IMR-90 (cell line): ENCODE results near the gene MR1. TPM values are rescaled to one million over a fixed set of nuclear protein-coding genes. Genes with fewer than 3 reads are reported as not detected.

Source experiments
- ATAC-seq: fragments of 200-7000 bp; cut with Tn5 transposase; 2 replicates; pipeline ENCODE4 v1.9.1; 2020; ENCODE audit warnings: low read depth, mild to moderate bottlenecking, moderate library complexity
- BruUV-seq: library from RNA; stranded (reverse); fragments of 400-500 nt; replicated peaks from 2 replicates; lab custom pipeline; 2021; lab: Mats Ljungman, UMichigan
- CTCF ChIA-PET: fragments of 300-600 bp; formaldehyde crosslinking; extraction: SDS; loops from one replicate; lab custom pipeline; 2021; ENCODE audit warnings: antibody characterized with exemption; lab: Yijun Ruan, JAX
- POLR2A ChIA-PET: fragments of 300-600 bp; sonication (Branson Sonifier 250); formaldehyde crosslinking; loops from one replicate; lab custom pipeline; 2022; ENCODE audit warnings: antibody characterized with exemption; ENCODE audit not compliant: unreplicated experiment; lab: Charles Lee
- DNase-seq: peaks from one replicate; pipeline ENCODE4 v3.0.0; 2013
- H2AFZ ChIP-seq: replicated peaks from 2 replicates; pipeline ENCODE3; 2013; ENCODE audit warnings: low read length, mild to moderate bottlenecking; ENCODE audit not compliant: poor library complexity
- H2AK5ac ChIP-seq: 2 replicates; pipeline ENCODE4 v1.6.1; 2013; ENCODE audit warnings: low read depth, low read length, inconsistent platforms
- H2AK9ac ChIP-seq: replicated peaks from 2 replicates; pipeline ENCODE3; 2013; ENCODE audit warnings: mild to moderate bottlenecking, low read depth, low read length, moderate library complexity; ENCODE audit not compliant: poor library complexity
- H2BK120ac ChIP-seq: 2 replicates; pipeline ENCODE4 v1.6.1; 2013; ENCODE audit warnings: low read depth, low read length, inconsistent platforms
- H2BK15ac ChIP-seq: 3 replicates; pipeline ENCODE4 v1.6.1; 2013; ENCODE audit warnings: low read depth, low read length, inconsistent platforms
- H2BK20ac ChIP-seq: 2 replicates; pipeline ENCODE4 v1.6.1; 2013; ENCODE audit warnings: low read depth, mild to moderate bottlenecking, inconsistent platforms, low read length, moderate library complexity
- H2BK5ac ChIP-seq: 2 replicates; pipeline ENCODE4 v1.6.1; 2013; ENCODE audit warnings: mild to moderate bottlenecking, low read depth, low read length, inconsistent platforms; ENCODE audit not compliant: poor library complexity, severe bottlenecking
- H3K14ac ChIP-seq: replicated peaks from 2 replicates; pipeline ENCODE4 v1.6.1; 2013; ENCODE audit warnings: low read depth, low read length, inconsistent platforms
- H3K18ac ChIP-seq: 2 replicates; pipeline ENCODE4 v1.6.1; 2013; ENCODE audit warnings: low read depth, low read length, control low read depth
- H3K23ac ChIP-seq: 2 replicates; pipeline ENCODE4 v1.6.1; 2013; ENCODE audit warnings: low read depth, low read length, inconsistent platforms
- H3K27ac ChIP-seq: 2 replicates; pipeline ENCODE4 v1.5.1; 2013; ENCODE audit warnings: mild to moderate bottlenecking, control low read depth, low read length; ENCODE audit not compliant: insufficient read depth
- H3K27me3 ChIP-seq: 2 replicates; pipeline ENCODE4 v1.6.1; 2013; ENCODE audit warnings: low read length; ENCODE audit not compliant: control insufficient read depth, insufficient read depth
- H3K36me3 ChIP-seq: 2 replicates; pipeline ENCODE4 v1.6.1; 2013; ENCODE audit warnings: low read length, mixed read lengths; ENCODE audit not compliant: control insufficient read depth, insufficient read depth
- H3K4ac ChIP-seq: 2 replicates; pipeline ENCODE4 v1.6.1; 2013; ENCODE audit warnings: low read depth, low read length, inconsistent platforms
- H3K4me1 ChIP-seq: 2 replicates; pipeline ENCODE4 v1.6.1; 2013; ENCODE audit warnings: low read length, mixed read lengths; ENCODE audit not compliant: control insufficient read depth, insufficient read depth
- H3K4me2 ChIP-seq: 2 replicates; pipeline ENCODE4 v1.6.1; 2013; ENCODE audit warnings: low read depth, mild to moderate bottlenecking, control low read depth, low read length, moderate library complexity
- H3K4me3 ChIP-seq: 2 replicates; pipeline ENCODE4 v1.5.1; 2013; ENCODE audit warnings: low read depth, mild to moderate bottlenecking, control low read depth, low read length, moderate library complexity; ENCODE audit not compliant: insufficient read depth
- H3K56ac ChIP-seq: 2 replicates; pipeline ENCODE4 v1.6.1; 2013; ENCODE audit warnings: low read length, inconsistent platforms; ENCODE audit not compliant: insufficient read depth; ENCODE audit errors: extremely low read depth
- H3K79me1 ChIP-seq, 2 experiments: 2 replicates each; pipeline ENCODE4 v1.6.1; 2013; ENCODE audit warnings: low read length in 2 of 2, inconsistent platforms in 1 of 2, low read depth in 1 of 2
- H3K9ac ChIP-seq: 2 replicates; pipeline ENCODE4 v1.6.1; 2013; ENCODE audit warnings: low read depth, low read length, control low read depth
- H3K9me1 ChIP-seq: 2 replicates; pipeline ENCODE4 v1.6.1; 2013; ENCODE audit warnings: low read length, inconsistent platforms; ENCODE audit not compliant: insufficient read depth
- H3K9me3 ChIP-seq: 2 replicates; pipeline ENCODE4 v1.6.1; 2013; ENCODE audit warnings: low read length; ENCODE audit not compliant: control insufficient read depth, insufficient read depth
- H4K20me1 ChIP-seq: 2 replicates; pipeline ENCODE4 v1.6.1; 2013; ENCODE audit warnings: low read length, inconsistent platforms; ENCODE audit not compliant: insufficient read depth
- H4K5ac ChIP-seq: 2 replicates; pipeline ENCODE4 v1.6.1; 2013; ENCODE audit warnings: mild to moderate bottlenecking, low read depth, low read length, control low read depth
- H4K8ac ChIP-seq, 2 experiments: 2 replicates each; pipeline ENCODE4 v1.6.1; 2013; ENCODE audit warnings: low read depth in 2 of 2, low read length in 2 of 2, control low read depth in 1 of 2, inconsistent platforms in 1 of 2
- H4K91ac ChIP-seq: 2 replicates; pipeline ENCODE4 v1.6.1; 2013; ENCODE audit warnings: low read depth, low read length, inconsistent platforms; ENCODE audit not compliant: insufficient read depth
- BHLHE40 ChIP-seq: fragments of 150-350 bp; IDR thresholded peaks from 2 replicates; pipeline ENCODE4 v1.6.1; 2016; ENCODE audit warnings: mild to moderate bottlenecking, low read depth, low read length
- MAFK ChIP-seq: IDR thresholded peaks from 2 replicates; pipeline ENCODE4 v1.6.1; 2012; ENCODE audit warnings: low read depth, low read length, improper control_type of control experiment
- MAZ ChIP-seq: IDR thresholded peaks from 2 replicates; pipeline ENCODE4 v1.6.1; 2012; ENCODE audit warnings: low read depth, mild to moderate bottlenecking, low read length, improper control_type of control experiment, moderate library complexity, borderline replicate concordance
- POLR2A ChIP-seq: IDR thresholded peaks from 2 replicates; pipeline ENCODE4 v1.6.1; 2012; ENCODE audit warnings: mild to moderate bottlenecking, low read depth, low read length
- RFX5 ChIP-seq: IDR thresholded peaks from 2 replicates; pipeline ENCODE4 v1.8.0; 2012; ENCODE audit warnings: low read depth, mild to moderate bottlenecking, low read length, moderate library complexity
- whole genome bisulfite sequencing, 2 experiments: methylation state at CpG; one replicate each; pipeline versions ENCODE4 v1.1.5 to v1.1.7; 2013; ENCODE audit warnings: missing lambda C conversion rate in 2 of 2; ENCODE audit not compliant: insufficient read length in 1 of 2; ENCODE audit errors: extremely low coverage in 2 of 2; 5-methylcytosine and 5-hydroxymethylcytosine counted together
- dilution Hi-C: fragments of 300-500 bp; cut with HindIII; formaldehyde crosslinking; loops from one replicate; pipeline ENCODE4 v1.14.3; 2018; ENCODE audit warnings: low sequenced_read_pairs; ENCODE audit not compliant: unreplicated experiment
- in situ Hi-C: fragments of 300-500 bp; cut with MboI; formaldehyde crosslinking; loops from 3 replicates; pipeline ENCODE4 v1.14.3; 2019; ENCODE audit warnings: low sequenced_read_pairs, inconsistent platforms, mixed read lengths
- intact Hi-C: fragments of 100-400 bp; cut with micrococcal nuclease; formaldehyde crosslinking; loops from 2 replicates; pipeline ENCODE4 v1.10.0; 2022
- polyA plus RNA-seq, 3 experiments: library from polyadenylated mRNA; depleted of rRNA; stranded (reverse); fragments of >200 nt; gene quantifications; 2 replicates each; pipeline ENCODE4 v1.2.3, GENCODE V29; 2012; ENCODE audit warnings: low replicate concordance in 1 of 3
- total RNA-seq: library from RNA; depleted of rRNA; stranded (reverse); fragments of >200 nt; gene quantifications from 2 replicates; pipeline ENCODE4 v1.2.3, GENCODE V29; 2012

MR1 gene
- total and polyA plus RNA-seq, 2 of the 4 experiments (the other 2 are of a cell fraction) = 6.0 to 6.1 TPM

GRCh38 chr1:181083842-181084605 is 50.2 kb downstream of the MR1 start (continued):
- TF ChIP-seq RFX5 (no peak), MAFK (0 out of 2 replicates have a peak, but pooled peaks have one; percentile 10)

GRCh38 chr1:181084606-181084969 is 50.8 kb downstream of the MR1 start:
- DNase-seq = no peak

More at GRCh38 chr1:181084606-181084969, 50.8 kb downstream of the MR1 start:
- Histone ChIP-seq H3K9ac (no peak overlapping the region), H3K9me1 (peaks cover 13% of the 10 kb centered on the region), H2AFZ (peak overlapping the region; percentile 73), H3K9me3 (no peaks in the 10 kb centered on the region), H3K4ac (no peak overlapping the region), H4K8ac (peak overlapping the region in 1 of 2 experiments; percentile 36; a peak in 1 of 4 replicates), H3K27ac (no peak overlapping the region), H3K18ac (no peak overlapping the region), H3K4me2 (no peak overlapping the region), H2BK120ac (0 out of 2 replicates have a peak overlapping the region, but pooled peaks have one; percentile 35), H2AK9ac (no peak overlapping the region), H2BK15ac (no peak overlapping the region), H3K23ac (peak overlapping the region; percentile 48; the same call in 1 of the 2 replicates), H3K79me1 (peaks cover 3 to 20% of the 10 kb centered on the region in 2 experiments), H2BK20ac (no peak overlapping the region), H2BK5ac (no peak overlapping the region), H3K14ac (no peak overlapping the region), H3K36me3 (no peaks in the 10 kb centered on the region), H3K56ac (no peak overlapping the region), H3K27me3 (no peaks in the 10 kb centered on the region), H3K4me3 (no peak overlapping the region), H4K5ac (no peak overlapping the region), H3K4me1 (peaks cover 3% of the 10 kb centered on the region), H4K20me1 (peaks cover 10% of the 10 kb centered on the region), H2AK5ac (no peak overlapping the region), H4K91ac (no peak overlapping the region)
- POLR2A ChIA-PET = no interaction called here
- no peak for TF ChIP-seq MAZ
- TF ChIP-seq BHLHE40 = no peak
- no peak for TF ChIP-seq POLR2A
- no peak for TF ChIP-seq RFX5
- CTCF ChIA-PET = interaction anchor here (1.0 to 1.2 kb wide), 2 partner anchors 58 to 74 kb away, joined by 3 to 6 read pairs; no protein-coding TSS in a partner anchor
- intact Hi-C loops = no loop called here
- WGBS, 2 experiments = no CpG with 5 or more reads among the region's 4 CpGs
- no peak for ATAC-seq
- BruUV-seq = no TSS peak
- dilution Hi-C loops = no loop called here
- in situ Hi-C loops = loop anchor here (10.0 kb wide), 1 partner anchor 570 kb away; no protein-coding TSS in a partner anchor
